ENCODE measurements around the gene PLCXD3.

- TF ChIP-seq CTCF (IDR thresholded peaks at IDR 0.05) (no peak), POLR2A (IDR thresholded peaks at IDR 0.05) (no peak), POLR2AphosphoS5 (IDR thresholded peaks at IDR 0.05) (no peak), EP300 (IDR thresholded peaks at IDR 0.05) (no peak)
Observed at GRCh38 chr5:41263335-41263734, 247.1 kb downstream of the PLCXD3 start.

Data from gastroesophageal sphincter (tissue), 3 donors.